Heart left ventricle (tissue), 16 donors: ENCODE measurements around the gene TULP4. TPM values are rescaled to one million over a fixed set of nuclear protein-coding genes. Genes with fewer than 3 reads are reported as not detected.

Experiments used
- ATAC-seq, 4 donors: fragments of 200-7000 bp; cut with Tn5 transposase; one replicate each; pipeline ENCODE4 v1.9.1; 2020 to 2022; ENCODE audit warnings: moderate library complexity in 4 of 4, mild to moderate bottlenecking in 3 of 4, moderate number of reproducible peaks in 1 of 4
- DNase-seq, 5 donors: peaks; one replicate each; pipeline ENCODE4 v3.0.0-alpha.2; 2020
- H3K27ac ChIP-seq, 12 donors: fragments of 200-600 bp; sonication (generic) in 4 of 12; one replicate each; pipeline versions ENCODE4 v1.5.0 to v1.8.0; 2016 to 2022; ENCODE audit warnings: mild to moderate bottlenecking in 2 of 12
- H3K27me3 ChIP-seq, 9 donors: fragments of 200-600 bp; sonication (generic) in 2 of 9; one replicate each; pipeline versions ENCODE4 v1.5.1 to v1.8.0; 2016 to 2022; ENCODE audit warnings: mild to moderate bottlenecking in 3 of 9
- H3K36me3 ChIP-seq, 9 donors: fragments of 200-600 bp; sonication (generic) in 2 of 9; one replicate each; pipeline versions ENCODE4 v1.5.0 to v1.8.0; 2018 to 2022; ENCODE audit warnings: mild to moderate bottlenecking in 2 of 9
- H3K4me1 ChIP-seq, 12 donors: fragments of 200-600 bp; sonication (generic) in 4 of 12; one replicate each; pipeline versions ENCODE4 v1.5.0 to v1.8.0; 2016 to 2022; ENCODE audit warnings: mild to moderate bottlenecking in 3 of 12
- H3K4me3 ChIP-seq, 12 donors: fragments of 200-600 bp; sonication (generic) in 4 of 12; one replicate each; pipeline versions ENCODE4 v1.5.0 to v1.8.0; 2017 to 2022; ENCODE audit warnings: mild to moderate bottlenecking in 9 of 12, moderate library complexity in 4 of 12
- H3K9me3 ChIP-seq, 12 donors: fragments of 200-600 bp; sonication (generic) in 4 of 12; one replicate each; pipeline versions ENCODE4 v1.5.0 to v1.8.0; 2016 to 2022; ENCODE audit warnings: mild to moderate bottlenecking in 1 of 12
- CTCF ChIP-seq, 12 donors: fragments of 200-600 bp; sonication (generic) in 4 of 12; IDR thresholded peaks; one replicate each; pipeline versions ENCODE4 v1.5.0 to v1.8.0; 2018 to 2022; ENCODE audit warnings: antibody characterized with exemption in 12 of 12, mild to moderate bottlenecking in 5 of 12
- POLR2A ChIP-seq, 2 donors: fragments of 450-650 bp; IDR thresholded peaks; one replicate each; pipeline ENCODE4 v1.6.1; 2017; ENCODE audit warnings: antibody characterized with exemption in 2 of 2, mild to moderate bottlenecking in 2 of 2, moderate library complexity in 2 of 2
- WGBS, 4 donors: extraction: QIAGEN DNeasy Blood & Tissue Kit in 2 of 4; methylation state at CpG; one replicate each; pipeline versions ENCODE4 v1.1.5 to v1.1.7; 2013 to 2018; 5-methylcytosine and 5-hydroxymethylcytosine counted together
- intact Hi-C, 10 donors: fragments of 100-400 bp; cut with DNase I; formaldehyde crosslinking; loops; one replicate each; pipeline versions ENCODE4 v1.11.1 to v1.14.2; 2022
- polyA plus RNA-seq, 2 donors: library from polyadenylated mRNA; stranded (reverse); fragments of 200-250 nt; gene quantifications; one replicate each; pipeline ENCODE4 v1.2.3, GENCODE V29; 2013
- total RNA-seq, 9 donors: library from RNA; depleted of rRNA in 2 of 9; stranded (reverse); fragments of >200 nt in 2 of 9; fragmentation: NEBNext Ultra II Directional in 3 of 9; extraction: Animal tissue kit (Norgen Biotek cat#: 25700) in 3 of 9; gene quantifications; one replicate each; pipeline versions ENCODE4 v1.1.0 to v1.2.4, GENCODE V29; 2016 to 2023
- donor health status: ischemic (EF 13 %, LVEDD 7.1; RV severe dilation, severe dysfunction).
- donor health status: healthy with polysubstance abuse.
- donor health status: DM: no; HTN: yes; CAD: no.
- donor health status: DM: no; HTN: no; CAD: no.
- donor health status: ischemic (EF 25% LVEDD 6.9; RV normal size, moderate dysfunction).
- donor health status: ischemic (EF 25% LVEDD 5.7; RV mildly dilated, moderate dysfunction).
- donor health status: healthy.
- donor health status: DM: yes; HTN: yes; CAD: no.
- donor health status: ischemic (EF 35%, LVEDD 5.7; RV mildly dilated, moderate dysfunction).
- donor health status: nonischemic (EF 11% LVEDD 7.7; RV severe dilation, severe dysfunction).
- donor health status: DM: yes; HTN: yes; CAD: no.
- donor health status: PGD.
- donor health status: ischemic (EF 29% LVEDD 5.4; RV normal size, mild dysfunction).
- donor health status: nonischemic (EF 23%, LVEDD 6.1; RV moderate dilation, normal function).

Gene TULP4
- total and polyA plus RNA-seq, 11 donors = 9.6 to 134 (median 93.0) TPM

GRCh38 chr6:158358450-158359077 is 46.3 kb downstream of the TULP4 start:
- Histone ChIP-seq H3K36me3 (no peaks in the 10 kb centered on the region), H3K27me3 (no peaks in the 10 kb centered on the region), H3K27ac (no peak overlapping the region), H3K9me3 (no peaks in the 10 kb centered on the region), H3K4me3 (no peak overlapping the region), H3K4me1 (peaks cover 0 to 21% (median 0%) of the 10 kb centered on the region in 12 donors)
- no peak for DNase-seq
- intact Hi-C loops = no loop called here
- peak in 3 of 4 donors; percentile 46 to 62 (median 55) for ATAC-seq
- WGBS, 4 donors = 65 to 75% (median 67%) methylated on average over 5 of the region's 5 CpGs
- TF ChIP-seq POLR2A (IDR thresholded peaks at IDR 0.05) = no peak
- TF ChIP-seq CTCF (IDR thresholded peaks at IDR 0.05) = no peak

- no peak overlapping the region for H3K4me3 ChIP-seq
- peaks cover 0 to 11% (median 0%) of the 10 kb centered on the region in 12 donors for H3K9me3 ChIP-seq
- H3K27me3 ChIP-seq = no peaks in the 10 kb centered on the region
- ATAC-seq (no peak), DNase-seq (no peak)
- TF ChIP-seq POLR2A (IDR thresholded peaks at IDR 0.05) (no peak), CTCF (IDR thresholded peaks at IDR 0.05) (no peak)
- intact Hi-C loops = no loop called here
- peaks cover 0 to 21% (median 0%) of the 10 kb centered on the region in 12 donors for H3K4me1 ChIP-seq
- no peak overlapping the region for H3K27ac ChIP-seq
- no peaks in the 10 kb centered on the region for H3K36me3 ChIP-seq
Measured at GRCh38 chr6:158361068-158361467, 48.8 kb downstream of the TULP4 start.

GRCh38 chr6:158361961-158362669 is 49.9 kb downstream of the TULP4 start:
- WGBS, 4 donors = 87 to 94% (median 89%) methylated on average over 5 of the region's 5 CpGs
- Histone ChIP-seq H3K9me3 (peaks cover 0 to 11% (median 0%) of the 10 kb centered on the region in 12 donors), H3K27me3 (no peaks in the 10 kb centered on the region), H3K36me3 (no peaks in the 10 kb centered on the region), H3K4me1 (peaks cover 0 to 21% (median 1%) of the 10 kb centered on the region in 12 donors), H3K4me3 (no peak overlapping the region), H3K27ac (peak overlapping the region in 1 of 12 donors; percentile 54)
- TF ChIP-seq CTCF (IDR thresholded peaks at IDR 0.05) (no peak), POLR2A (IDR thresholded peaks at IDR 0.05) (no peak)
- intact Hi-C loops = no loop called here
- ATAC-seq (peak; percentile 88 to 90 (median 88)), DNase-seq (no peak)

GRCh38 chr6:158366363-158366762 is 54.1 kb downstream of the TULP4 start:
- intact Hi-C loops = no loop called here
- no peak for DNase-seq
- Histone ChIP-seq H3K9me3 (peaks cover 0 to 11% (median 0%) of the 10 kb centered on the region in 12 donors), H3K4me1 (peaks cover 0 to 19% (median 0%) of the 10 kb centered on the region in 12 donors), H3K36me3 (no peaks in the 10 kb centered on the region), H3K27ac (no peak overlapping the region), H3K4me3 (no peak overlapping the region), H3K27me3 (no peaks in the 10 kb centered on the region)
- TF ChIP-seq POLR2A (IDR thresholded peaks at IDR 0.05) = no peak
- TF ChIP-seq CTCF (IDR thresholded peaks at IDR 0.05) = no peak
- 83 to 93% (median 85%) methylated on average over 6 of the region's 6 CpGs for WGBS, 4 donors
- ATAC-seq = no peak
